GM12892 (cell line): Measurements from ENCODE around the gene RAP1B.

Source experiments
- POLR2A ChIP-seq: IDR thresholded peaks from 2 replicates; pipeline ENCODE4 v1.6.1; 2011; ENCODE audit warnings: low read depth, low read length, control low read depth
- TAF1 ChIP-seq: IDR thresholded peaks from 2 replicates; pipeline ENCODE4 v1.6.1; 2011; ENCODE audit warnings: low read depth, mild to moderate bottlenecking, control low read depth, low read length, borderline replicate concordance

DNA sequence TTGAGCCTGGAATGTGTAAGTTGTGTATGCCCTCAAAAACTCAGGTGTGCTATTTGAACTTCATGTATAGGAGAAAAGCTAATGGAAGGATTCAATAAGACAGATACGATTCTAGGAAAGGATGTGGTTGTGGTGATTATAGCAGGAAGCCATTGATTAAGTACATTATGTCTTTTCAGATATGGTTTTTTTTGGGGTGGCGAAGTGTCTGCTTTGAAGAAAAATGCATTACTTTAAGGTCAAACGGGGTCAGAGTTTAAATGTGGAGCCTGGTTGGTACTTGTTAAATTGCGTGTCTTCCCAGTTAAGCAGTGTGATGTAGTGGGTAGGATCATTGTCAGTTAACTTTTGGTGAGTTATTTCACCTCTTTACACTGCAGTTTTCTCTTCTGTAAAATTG lies 63.1 kb downstream of the RAP1B start:
- TF ChIP-seq TAF1 (no peak), POLR2A (no peak)
